NCI-H446 (cell line): ENCODE data around the gene COPS3.

Source experiments
- DNase-seq, 2 experiments: peaks; one replicate each; lab custom pipeline; 2025; lab: John Stamatoyannopoulos, UW

Gene COPS3

GRCh38 chr17:17280613-17281549, at the start of gene COPS3:
Gene COPS3, minus strand, starts transcription at chr17:17281246. Its CDS starts 60 bp downstream, at chr17:17281186.
- DNase-seq: peak; percentile 92 to 98

GRCh38 chr17:17328251-17328650, 47.2 kb upstream of the COPS3 start:
- DNase-seq: no peak

- DNase-seq: no peak
Observed at GRCh38 chr17:17326275-17326875, 45.3 kb upstream of the COPS3 start.

GRCh38 chr17:17325816-17326215, 44.8 kb upstream of the COPS3 start:
- no peak for DNase-seq

- no peak for DNase-seq
Observed at GRCh38 chr17:17325228-17325627, 44.2 kb upstream of the COPS3 start.

- DNase-seq: no peak
Observed at GRCh38 chr17:17324616-17325015, 43.6 kb upstream of the COPS3 start.

- DNase-seq: no peak
Observed at GRCh38 chr17:17322516-17323510, 41.8 kb upstream of the COPS3 start.

- DNase-seq: no peak
Observed at GRCh38 chr17:17321356-17322025, 40.4 kb upstream of the COPS3 start.

GRCh38 chr17:17320911-17321220, 39.8 kb upstream of the COPS3 start:
- DNase-seq: no peak

GRCh38 chr17:17320188-17320910, 39.3 kb upstream of the COPS3 start:
- no peak for DNase-seq

GRCh38 chr17:17315142-17315821, 34.2 kb upstream of the COPS3 start:
- DNase-seq: no peak

GRCh38 chr17:17314501-17315071, 33.5 kb upstream of the COPS3 start:
- no peak for DNase-seq

- no peak for DNase-seq
Observed at GRCh38 chr17:17313350-17313991, 32.4 kb upstream of the COPS3 start.

- DNase-seq: no peak
Observed at GRCh38 chr17:17309356-17309755, 28.3 kb upstream of the COPS3 start.

- DNase-seq: no peak
Observed at GRCh38 chr17:17305281-17305801, 24.3 kb upstream of the COPS3 start.

GRCh38 chr17:17304521-17304985, 23.5 kb upstream of the COPS3 start:
- DNase-seq: no peak

- no peak for DNase-seq
Observed at GRCh38 chr17:17303847-17304490, 22.9 kb upstream of the COPS3 start.

- peak; percentile 32 to 91 for DNase-seq
Observed at GRCh38 chr17:17303010-17303846, 22.2 kb upstream of the COPS3 start, which contains the start of gene NT5M. Gene NT5M, plus strand, starts transcription at chr17:17303373. Its CDS starts 178 bp downstream, at chr17:17303551.
